HepG2 (cell line): ENCODE measurements around the gene ERV3-1. TPM values are rescaled to one million over a fixed set of nuclear protein-coding genes. Genes with fewer than 3 reads are reported as not detected.

ENCODE experiments used
- FOXJ3 ChIP-seq: sonication (generic); formaldehyde crosslinking; IDR thresholded peaks from 2 replicates; pipeline ENCODE4 v1.4.0; 2020; ENCODE audit warnings: missing genetic modification reagents, mild to moderate bottlenecking, borderline replicate concordance
- KIAA2018 ChIP-seq: sonication (generic); formaldehyde crosslinking; IDR thresholded peaks from 2 replicates; pipeline ENCODE4 v1.5.0; 2020; ENCODE audit warnings: mild to moderate bottlenecking, missing genetic modification reagents, borderline replicate concordance
- RAD21 ChIP-seq: fragments of 450-650 bp; formaldehyde crosslinking; IDR thresholded peaks from 2 replicates; pipeline ENCODE4 v1.5.0; 2020; ENCODE audit warnings: mild to moderate bottlenecking
- RXRB ChIP-seq: IDR thresholded peaks from 2 replicates; pipeline ENCODE4 v1.6.1; 2016; ENCODE audit warnings: borderline replicate concordance, missing genetic modification reagents, missing compliant biosample characterization
- SMC3 ChIP-seq: IDR thresholded peaks from 2 replicates; pipeline ENCODE4 v1.6.1; 2011; ENCODE audit warnings: low read length, improper control_type of control experiment
- ZNF605 ChIP-seq: sonication (generic); formaldehyde crosslinking; IDR thresholded peaks from 2 replicates; pipeline ENCODE4 v1.8.0; 2022; ENCODE audit warnings: mild to moderate bottlenecking, missing genetic modification reagents
- ZNF687 ChIP-seq: sonication (generic); formaldehyde crosslinking; IDR thresholded peaks from 2 replicates; pipeline ENCODE4 v1.5.1; 2020; ENCODE audit warnings: mild to moderate bottlenecking, missing genetic modification reagents, moderate library complexity
- polyA plus RNA-seq, 8 experiments: library from polyadenylated mRNA; depleted of rRNA in 3 of 8; stranded (reverse) in 7 of 8; unstranded in 1 of 8; fragments of >200 nt; fragmentation: Illumina TruSeq in 4 of 8; extraction: Trizol in 4 of 8; gene quantifications; 2 replicates each; pipeline versions ENCODE4 v1.2.1 to v1.2.3, GENCODE V29; 2011 to 2016; ENCODE audit warnings: low read depth in 4 of 8, missing spikeins in 1 of 8, mixed read lengths in 1 of 8; ENCODE audit not compliant: insufficient read depth in 1 of 8
- total RNA-seq, 5 experiments: library from RNA; depleted of rRNA; stranded (reverse); fragments of >200 nt; fragmentation: Illumina TruSeq; extraction: Trizol; gene quantifications; 2 replicates each; pipeline ENCODE4 v1.2.3, GENCODE V29; 2016; ENCODE audit warnings: low read depth in 1 of 5
- TF ChIP-seq, protein P1 (sequence below): sonication (generic); formaldehyde crosslinking; IDR thresholded peaks from 2 replicates; pipeline ENCODE4 v1.9.0; 2021; ENCODE audit warnings: missing genetic modification reagents, mild to moderate bottlenecking, borderline replicate concordance
- TF ChIP-seq, protein P2 (sequence below): sonication (generic); formaldehyde crosslinking; IDR thresholded peaks from 2 replicates; pipeline ENCODE4 v1.5.0; 2020; ENCODE audit warnings: mild to moderate bottlenecking, missing genetic modification reagents

The ERV3-1 gene
- total and polyA plus RNA-seq, 2 of the 13 experiments (the other 11 are each of a cell fraction or from before 2014, with no cell fraction given), result 20.4 to 86.3 TPM

DNA sequence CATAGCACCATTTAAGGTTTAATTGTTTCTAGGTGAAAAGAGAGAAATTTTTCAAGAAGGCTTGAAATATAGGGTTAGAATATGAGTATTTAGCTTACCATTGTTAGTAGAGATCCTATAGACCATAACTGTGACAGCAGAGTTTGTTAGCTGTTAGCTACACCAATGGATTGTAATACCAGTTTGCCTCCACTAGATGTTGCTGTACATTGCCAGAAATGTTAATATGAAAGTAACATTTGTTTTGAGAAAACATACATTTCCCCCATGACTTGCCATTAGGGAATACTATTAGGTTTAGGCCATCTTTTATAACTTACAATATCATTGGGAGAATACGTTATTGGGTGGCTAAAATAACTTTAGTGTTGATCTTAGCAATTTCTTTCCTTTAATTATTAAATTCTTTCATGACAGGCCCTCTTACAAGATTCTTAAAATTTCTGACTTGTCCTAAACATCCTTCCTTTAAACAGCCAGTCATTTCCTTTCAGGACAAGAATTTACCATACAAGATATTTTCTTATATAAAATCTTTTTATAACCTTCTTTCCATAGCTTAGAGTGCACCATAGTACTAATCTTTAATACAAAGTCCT, 55.1 kb downstream of the ERV3-1 start (continued):
- TF ChIP-seq KIAA2018 (CRISPR knock-in tag), result no peak
- no peak for TF ChIP-seq FOXJ3 (CRISPR knock-in tag)
- TF ChIP-seq, protein P1, sequence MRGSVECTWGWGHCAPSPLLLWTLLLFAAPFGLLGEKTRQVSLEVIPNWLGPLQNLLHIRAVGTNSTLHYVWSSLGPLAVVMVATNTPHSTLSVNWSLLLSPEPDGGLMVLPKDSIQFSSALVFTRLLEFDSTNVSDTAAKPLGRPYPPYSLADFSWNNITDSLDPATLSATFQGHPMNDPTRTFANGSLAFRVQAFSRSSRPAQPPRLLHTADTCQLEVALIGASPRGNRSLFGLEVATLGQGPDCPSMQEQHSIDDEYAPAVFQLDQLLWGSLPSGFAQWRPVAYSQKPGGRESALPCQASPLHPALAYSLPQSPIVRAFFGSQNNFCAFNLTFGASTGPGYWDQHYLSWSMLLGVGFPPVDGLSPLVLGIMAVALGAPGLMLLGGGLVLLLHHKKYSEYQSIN, result no peak
- TF ChIP-seq ZNF687 (CRISPR knock-in tag), result no peak
- TF ChIP-seq SMC3, result peak; percentile 73
- TF ChIP-seq, protein P2, sequence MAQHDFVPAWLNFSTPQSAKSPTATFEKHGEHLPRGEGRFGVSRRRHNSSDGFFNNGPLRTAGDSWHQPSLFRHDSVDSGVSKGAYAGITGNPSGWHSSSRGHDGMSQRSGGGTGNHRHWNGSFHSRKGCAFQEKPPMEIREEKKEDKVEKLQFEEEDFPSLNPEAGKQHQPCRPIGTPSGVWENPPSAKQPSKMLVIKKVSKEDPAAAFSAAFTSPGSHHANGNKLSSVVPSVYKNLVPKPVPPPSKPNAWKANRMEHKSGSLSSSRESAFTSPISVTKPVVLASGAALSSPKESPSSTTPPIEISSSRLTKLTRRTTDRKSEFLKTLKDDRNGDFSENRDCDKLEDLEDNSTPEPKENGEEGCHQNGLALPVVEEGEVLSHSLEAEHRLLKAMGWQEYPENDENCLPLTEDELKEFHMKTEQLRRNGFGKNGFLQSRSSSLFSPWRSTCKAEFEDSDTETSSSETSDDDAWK (CRISPR knock-in tag), result no peak
- TF ChIP-seq ZNF605 (CRISPR knock-in tag), result no peak
- TF ChIP-seq RAD21, result peak; percentile 82
- TF ChIP-seq RXRB, result no peak
